Endothelial cell of hepatic sinusoid (primary cell): ENCODE measurements around the gene STOML3.

ENCODE experiments used
- in situ Hi-C: cut with HindIII; loops from 2 replicates; pipeline ENCODE4 v1.10.0; 2017; ENCODE audit warnings: low sequenced_read_pairs

The STOML3 gene

GRCh38 chr13:38922170-38922569 is 68.5 kb downstream of the STOML3 start:
- in situ Hi-C loops, result no loop called here

DNA sequence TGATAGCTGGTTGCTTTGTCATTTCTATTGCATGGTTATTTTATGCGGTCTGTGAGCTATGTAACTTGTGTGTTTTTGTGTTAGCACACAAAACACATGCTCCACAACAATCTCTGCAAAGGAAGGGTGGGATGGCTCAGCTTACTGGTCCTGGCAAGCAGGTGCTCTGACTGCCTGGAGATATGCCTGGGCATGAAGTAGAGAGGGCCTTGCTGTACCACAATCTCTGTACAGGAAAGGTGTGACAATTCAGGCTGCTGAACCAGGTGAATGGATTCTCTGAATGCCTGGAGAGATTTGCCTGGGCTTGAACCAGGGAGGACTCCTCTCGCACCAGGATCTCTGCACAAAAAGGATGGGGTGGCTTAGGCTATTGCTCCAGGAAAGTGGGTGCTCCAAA is 69.5 kb downstream of the STOML3 start:
- in situ Hi-C loops, result no loop called here
